Measurements from ENCODE around the gene KRR1. TPM values are rescaled to one million over a fixed set of nuclear protein-coding genes. Genes with fewer than 3 reads are reported as not detected.

Gene KRR1
- total and polyA plus RNA-seq, 2 experiments from 2014 or later = 55.7 to 120 TPM

DNA sequence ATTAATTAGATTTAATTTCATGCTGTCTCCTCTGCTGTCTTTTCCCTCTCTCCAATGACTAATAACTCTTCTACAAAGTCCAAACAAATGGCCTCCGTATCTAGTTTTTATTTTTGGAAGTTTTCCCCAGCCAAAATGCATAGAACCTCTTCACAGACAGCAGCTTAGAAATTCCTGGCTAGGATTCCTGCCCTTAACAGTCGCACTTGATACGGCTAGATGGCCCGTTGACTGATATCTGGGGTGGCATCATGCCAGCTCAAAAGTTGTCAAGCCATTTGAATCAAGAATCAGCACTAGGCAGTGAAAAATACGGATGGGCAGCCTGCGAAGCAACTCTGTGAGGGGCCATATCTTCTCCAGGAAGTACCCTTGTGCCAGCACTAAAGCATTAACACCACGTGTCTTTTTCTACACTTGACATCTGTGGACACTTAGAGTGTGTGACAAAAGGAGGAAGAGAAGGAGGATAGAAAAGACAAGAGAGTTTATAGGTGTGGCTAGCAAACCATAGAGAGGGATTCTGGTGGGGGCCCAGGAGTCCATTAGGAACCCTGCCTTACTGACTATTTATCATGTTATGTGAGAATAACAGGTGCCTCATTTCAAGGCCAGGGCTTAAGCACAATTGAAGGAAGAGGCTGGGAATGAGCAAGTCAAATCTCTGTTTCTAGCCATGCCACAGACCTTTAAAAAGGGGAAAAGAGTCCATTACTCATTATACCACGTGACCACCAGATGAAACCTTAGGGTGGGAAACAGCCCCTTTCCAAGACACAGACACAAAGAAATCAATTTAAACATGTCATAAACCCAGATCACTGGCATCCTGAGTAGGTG is 39.2 kb upstream of the KRR1 start:
- no peaks in the 10 kb centered on the region for H3K36me3 Mint-ChIP-seq (ENCODE audit: low read depth)

DNA sequence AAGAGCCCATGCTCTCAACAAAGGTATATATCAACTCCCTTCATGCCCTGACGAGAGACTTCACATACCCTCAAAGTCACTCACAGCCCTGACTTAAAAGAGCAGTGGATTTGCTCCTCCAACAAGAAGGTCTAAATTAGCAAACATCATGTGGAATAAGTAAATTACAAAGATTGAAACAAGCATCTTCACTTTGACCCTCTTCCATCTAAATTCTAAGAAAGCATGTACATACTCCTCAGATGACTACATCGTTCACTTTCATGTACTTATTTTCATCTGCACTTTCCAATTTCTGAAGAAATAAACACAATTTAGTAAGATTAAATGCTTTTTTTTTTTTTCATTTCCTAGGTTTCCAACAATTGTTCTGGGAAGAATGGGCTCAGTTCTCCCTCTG is 38.6 kb upstream of the KRR1 start:
- Histone ChIP-seq H3K9me2 (ENCODE audit: insufficient read depth) (no peaks in the 10 kb centered on the region), H3K36me3 (ENCODE audit: insufficient read depth) (no peaks in the 10 kb centered on the region), H3K27ac (ENCODE audit: low read depth) (no peak overlapping the region), H3F3A (replicated peaks; ENCODE audit: low read depth) (no peaks in the 10 kb centered on the region), H3K4me1 (ENCODE audit: insufficient read depth) (peaks cover 11% of the 10 kb centered on the region), H3K27me3 (ENCODE audit: insufficient read depth) (no peaks in the 10 kb centered on the region), H3K79me2 (replicated peaks; ENCODE audit: insufficient read depth) (no peaks in the 10 kb centered on the region), H3K4me2 (no peak overlapping the region), H3K4me3 (no peak overlapping the region), H2AFZ (no peak overlapping the region), H4K20me1 (replicated peaks; ENCODE audit: insufficient read depth) (no peaks in the 10 kb centered on the region)
- no peaks in the 10 kb centered on the region for H3K9me3 Mint-ChIP-seq
- peaks cover under 1% of the 10 kb centered on the region for H3K27me3 Mint-ChIP-seq (ENCODE audit: insufficient read depth, low read depth, poor library complexity)
- no peak for ATAC-seq
- H3K27ac Mint-ChIP-seq = no peak overlapping the region
- peaks cover 31% of the 10 kb centered on the region; the same call in 2 of the 3 replicates for H3K4me1 Mint-ChIP-seq
- no peak overlapping the region for H3K4me3 Mint-ChIP-seq
- H3K36me3 Mint-ChIP-seq (ENCODE audit: low read depth) = no peaks in the 10 kb centered on the region
- TF ChIP-seq, protein P1, sequence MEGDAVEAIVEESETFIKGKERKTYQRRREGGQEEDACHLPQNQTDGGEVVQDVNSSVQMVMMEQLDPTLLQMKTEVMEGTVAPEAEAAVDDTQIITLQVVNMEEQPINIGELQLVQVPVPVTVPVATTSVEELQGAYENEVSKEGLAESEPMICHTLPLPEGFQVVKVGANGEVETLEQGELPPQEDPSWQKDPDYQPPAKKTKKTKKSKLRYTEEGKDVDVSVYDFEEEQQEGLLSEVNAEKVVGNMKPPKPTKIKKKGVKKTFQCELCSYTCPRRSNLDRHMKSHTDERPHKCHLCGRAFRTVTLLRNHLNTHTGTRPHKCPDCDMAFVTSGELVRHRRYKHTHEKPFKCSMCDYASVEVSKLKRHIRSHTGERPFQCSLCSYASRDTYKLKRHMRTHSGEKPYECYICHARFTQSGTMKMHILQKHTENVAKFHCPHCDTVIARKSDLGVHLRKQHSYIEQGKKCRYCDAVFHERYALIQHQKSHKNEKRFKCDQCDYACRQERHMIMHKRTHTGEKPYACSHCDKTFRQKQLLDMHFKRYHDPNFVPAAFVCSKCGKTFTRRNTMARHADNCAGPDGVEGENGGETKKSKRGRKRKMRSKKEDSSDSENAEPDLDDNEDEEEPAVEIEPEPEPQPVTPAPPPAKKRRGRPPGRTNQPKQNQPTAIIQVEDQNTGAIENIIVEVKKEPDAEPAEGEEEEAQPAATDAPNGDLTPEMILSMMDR (conservative IDR thresholded peaks at IDR 0.05; ENCODE audit: low read depth in 2 of 2) = no peak
- TF ChIP-seq, protein P2, sequence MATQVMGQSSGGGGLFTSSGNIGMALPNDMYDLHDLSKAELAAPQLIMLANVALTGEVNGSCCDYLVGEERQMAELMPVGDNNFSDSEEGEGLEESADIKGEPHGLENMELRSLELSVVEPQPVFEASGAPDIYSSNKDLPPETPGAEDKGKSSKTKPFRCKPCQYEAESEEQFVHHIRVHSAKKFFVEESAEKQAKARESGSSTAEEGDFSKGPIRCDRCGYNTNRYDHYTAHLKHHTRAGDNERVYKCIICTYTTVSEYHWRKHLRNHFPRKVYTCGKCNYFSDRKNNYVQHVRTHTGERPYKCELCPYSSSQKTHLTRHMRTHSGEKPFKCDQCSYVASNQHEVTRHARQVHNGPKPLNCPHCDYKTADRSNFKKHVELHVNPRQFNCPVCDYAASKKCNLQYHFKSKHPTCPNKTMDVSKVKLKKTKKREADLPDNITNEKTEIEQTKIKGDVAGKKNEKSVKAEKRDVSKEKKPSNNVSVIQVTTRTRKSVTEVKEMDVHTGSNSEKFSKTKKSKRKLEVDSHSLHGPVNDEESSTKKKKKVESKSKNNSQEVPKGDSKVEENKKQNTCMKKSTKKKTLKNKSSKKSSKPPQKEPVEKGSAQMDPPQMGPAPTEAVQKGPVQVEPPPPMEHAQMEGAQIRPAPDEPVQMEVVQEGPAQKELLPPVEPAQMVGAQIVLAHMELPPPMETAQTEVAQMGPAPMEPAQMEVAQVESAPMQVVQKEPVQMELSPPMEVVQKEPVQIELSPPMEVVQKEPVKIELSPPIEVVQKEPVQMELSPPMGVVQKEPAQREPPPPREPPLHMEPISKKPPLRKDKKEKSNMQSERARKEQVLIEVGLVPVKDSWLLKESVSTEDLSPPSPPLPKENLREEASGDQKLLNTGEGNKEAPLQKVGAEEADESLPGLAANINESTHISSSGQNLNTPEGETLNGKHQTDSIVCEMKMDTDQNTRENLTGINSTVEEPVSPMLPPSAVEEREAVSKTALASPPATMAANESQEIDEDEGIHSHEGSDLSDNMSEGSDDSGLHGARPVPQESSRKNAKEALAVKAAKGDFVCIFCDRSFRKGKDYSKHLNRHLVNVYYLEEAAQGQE (IDR thresholded peaks at IDR 0.05; ENCODE audit: unreplicated experiment) = no peak
- no peak for TF ChIP-seq STAT1 (IDR thresholded peaks at IDR 0.05; ENCODE audit: unreplicated experiment)
- TF ChIP-seq NANOG (IDR thresholded peaks at IDR 0.05; ENCODE audit: borderline replicate concordance) = no peak
- TF ChIP-seq, protein P3, sequence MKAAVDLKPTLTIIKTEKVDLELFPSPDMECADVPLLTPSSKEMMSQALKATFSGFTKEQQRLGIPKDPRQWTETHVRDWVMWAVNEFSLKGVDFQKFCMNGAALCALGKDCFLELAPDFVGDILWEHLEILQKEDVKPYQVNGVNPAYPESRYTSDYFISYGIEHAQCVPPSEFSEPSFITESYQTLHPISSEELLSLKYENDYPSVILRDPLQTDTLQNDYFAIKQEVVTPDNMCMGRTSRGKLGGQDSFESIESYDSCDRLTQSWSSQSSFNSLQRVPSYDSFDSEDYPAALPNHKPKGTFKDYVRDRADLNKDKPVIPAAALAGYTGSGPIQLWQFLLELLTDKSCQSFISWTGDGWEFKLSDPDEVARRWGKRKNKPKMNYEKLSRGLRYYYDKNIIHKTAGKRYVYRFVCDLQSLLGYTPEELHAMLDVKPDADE (IDR thresholded peaks at IDR 0.05) = no peak
- TF ChIP-seq EZH2phosphoT487 (IDR thresholded peaks at IDR 0.05; ENCODE audit: unreplicated experiment) = no peak
- no peak for TF ChIP-seq ZNF331 (CRISPR knock-in tag; IDR thresholded peaks at IDR 0.05; ENCODE audit: low read depth)
- no peak for TF ChIP-seq EZH2 (IDR thresholded peaks at IDR 0.05; ENCODE audit: low read depth, unreplicated experiment)
- DNase-seq (ENCODE audit: low spot score) = no peak

More for the DNA sequence above, 39.2 kb upstream of the KRR1 start:
- Histone ChIP-seq H2AFZ (no peak overlapping the region), H3K79me2 (replicated peaks; ENCODE audit: insufficient read depth) (no peaks in the 10 kb centered on the region), H3K36me3 (ENCODE audit: insufficient read depth) (no peaks in the 10 kb centered on the region), H3K27me3 (ENCODE audit: insufficient read depth) (no peaks in the 10 kb centered on the region), H3K27ac (ENCODE audit: low read depth) (no peak overlapping the region), H3K4me1 (ENCODE audit: insufficient read depth) (peaks cover 11% of the 10 kb centered on the region), H3K9me2 (ENCODE audit: insufficient read depth) (no peaks in the 10 kb centered on the region), H3F3A (replicated peaks; ENCODE audit: low read depth) (no peaks in the 10 kb centered on the region), H4K20me1 (replicated peaks; ENCODE audit: insufficient read depth) (no peaks in the 10 kb centered on the region), H3K4me3 (no peak overlapping the region), H3K4me2 (no peak overlapping the region)
- DNase-seq (ENCODE audit: low spot score) (no peak), ATAC-seq (no peak)
- Mint-ChIP-seq H3K9me3 (no peaks in the 10 kb centered on the region), H3K27ac (no peak overlapping the region), H3K4me1 (peaks cover 31% of the 10 kb centered on the region; the same call in 2 of the 3 replicates), H3K27me3 (ENCODE audit: insufficient read depth, low read depth, poor library complexity) (no peaks in the 10 kb centered on the region), H3K4me3 (no peak overlapping the region)
- TF ChIP-seq EZH2 (IDR thresholded peaks at IDR 0.05; ENCODE audit: low read depth, unreplicated experiment) (no peak), POLR2AphosphoS5 (IDR thresholded peaks at IDR 0.05; ENCODE audit: low read depth) (no peak)
